A204.1 (cell line): ENCODE measurements around the gene GLIS1.

Source experiments
- FAIRE-seq: peaks from 2 replicates; lab custom pipeline; 2012; peaks lifted over from hg19 to GRCh38; lab: Jason Lieb, UNC

Gene GLIS1

GRCh38 chr1:53577761-53578100 is 161.2 kb downstream of the GLIS1 start:
- no peak for FAIRE-seq

DNA sequence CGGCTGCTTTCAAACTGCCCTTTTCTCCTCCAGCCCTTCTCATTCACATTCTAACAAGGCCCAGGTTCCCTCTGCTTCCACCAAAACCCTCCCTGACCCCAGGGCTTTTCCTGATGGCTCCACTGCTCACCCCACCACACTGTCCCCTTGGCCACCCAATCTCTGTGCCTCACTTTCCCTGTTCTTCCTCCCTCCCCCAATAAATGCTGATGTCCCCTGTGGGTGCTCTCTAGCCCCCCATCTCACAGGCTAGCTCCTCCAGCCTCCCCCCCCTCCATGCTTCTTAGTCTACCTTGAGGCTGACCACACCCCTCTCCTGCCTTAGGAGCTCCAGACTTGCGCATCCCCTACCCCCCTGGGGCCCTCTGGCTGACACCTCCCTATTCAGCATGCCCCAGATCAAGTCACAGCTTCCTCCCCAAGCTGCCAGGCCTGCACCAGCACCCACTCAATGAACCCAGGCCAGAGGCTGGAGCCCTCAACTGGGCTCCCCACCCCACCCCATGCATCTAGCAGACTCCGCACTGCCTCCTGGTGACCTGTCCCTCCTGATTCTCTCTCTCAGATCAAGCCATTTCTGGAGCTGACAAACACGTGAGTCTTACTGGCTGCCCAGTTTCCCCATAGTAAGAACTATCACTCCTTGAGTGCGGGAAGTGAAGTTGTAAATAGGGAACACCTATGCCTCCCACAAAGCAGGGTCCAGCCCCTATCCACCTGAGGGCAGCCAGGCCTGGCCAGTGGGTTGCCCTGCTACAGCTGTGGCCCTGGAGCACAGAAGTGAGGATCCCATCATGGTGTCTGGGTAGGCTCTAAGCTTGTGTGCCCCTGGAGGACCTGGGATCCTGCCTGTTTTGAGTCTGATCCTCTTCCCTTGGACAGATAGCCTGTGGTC is 161.9 kb downstream of the GLIS1 start:
- FAIRE-seq: no peak

GRCh38 chr1:53576381-53576801 is 162.6 kb downstream of the GLIS1 start:
- no peak for FAIRE-seq

GRCh38 chr1:53575955-53576320 is 163.0 kb downstream of the GLIS1 start:
- no peak for FAIRE-seq

DNA sequence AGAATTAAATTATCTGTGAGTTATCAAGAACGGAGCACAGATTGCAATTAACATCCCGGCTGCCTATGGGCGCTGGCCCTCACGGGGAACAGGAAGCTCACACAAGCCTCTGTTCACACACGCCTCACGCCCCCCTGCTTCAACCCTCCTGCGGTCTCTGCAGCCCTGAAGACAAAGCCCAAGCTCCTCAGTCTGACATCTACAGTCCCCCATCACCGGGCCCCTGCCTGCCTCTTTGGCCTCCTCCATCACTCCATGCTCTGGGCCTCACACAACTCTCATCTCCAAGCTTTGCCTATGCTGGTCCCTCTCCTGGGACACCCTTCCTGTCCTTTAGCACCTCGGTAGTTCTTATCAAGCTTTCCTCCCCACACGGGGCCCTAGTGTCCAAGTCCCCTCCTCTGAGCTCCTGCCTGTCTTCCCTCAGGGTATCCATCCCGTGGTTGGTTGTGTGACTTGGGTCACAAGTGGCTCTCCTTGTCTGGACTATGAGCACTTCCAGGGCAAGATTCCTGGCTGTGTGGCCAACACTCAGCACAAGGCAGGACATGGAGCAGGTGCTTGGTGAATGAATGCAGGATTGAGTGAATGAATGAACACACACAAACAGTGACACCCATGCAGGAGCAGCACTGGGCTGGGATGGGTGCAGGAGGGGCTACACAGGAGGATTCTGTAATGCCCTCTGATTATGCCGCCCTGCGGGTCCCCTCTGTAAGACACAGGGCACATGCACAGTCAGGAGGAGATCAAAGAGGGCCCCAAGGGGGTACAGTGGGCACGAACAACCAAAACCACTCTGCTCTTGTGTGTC is 163.6 kb downstream of the GLIS1 start:
- FAIRE-seq: no peak

GRCh38 chr1:53574621-53575020 is 164.3 kb downstream of the GLIS1 start:
- no peak for FAIRE-seq

GRCh38 chr1:53573931-53574330 is 165.0 kb downstream of the GLIS1 start:
- no peak for FAIRE-seq

GRCh38 chr1:53573522-53573921 is 165.4 kb downstream of the GLIS1 start:
- no peak for FAIRE-seq

DNA sequence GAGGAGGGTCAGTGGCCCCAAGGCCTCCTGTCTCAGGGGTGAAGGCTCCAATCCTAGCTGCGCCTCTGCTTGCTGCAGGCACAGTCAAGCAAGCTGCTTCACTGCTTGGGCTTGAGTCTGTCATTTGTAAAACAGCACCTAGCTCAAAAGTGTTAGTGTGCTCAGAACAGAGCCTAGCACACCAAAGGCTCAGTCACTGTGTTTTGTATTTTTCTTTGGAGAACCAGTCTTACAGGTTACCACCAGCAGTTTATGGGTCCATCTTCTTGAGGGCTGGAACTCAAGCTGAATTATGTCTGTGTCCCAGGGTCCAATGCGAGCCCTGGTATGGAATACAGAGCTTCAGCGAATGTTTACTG is 166.2 kb downstream of the GLIS1 start:
- no peak for FAIRE-seq

GRCh38 chr1:53572065-53572814 is 166.7 kb downstream of the GLIS1 start:
- no peak for FAIRE-seq

GRCh38 chr1:53568540-53568939 is 170.4 kb downstream of the GLIS1 start:
- no peak for FAIRE-seq

- no peak for FAIRE-seq
Observed at GRCh38 chr1:53567851-53568250, 171.1 kb downstream of the GLIS1 start.

- no peak for FAIRE-seq
Observed at GRCh38 chr1:53567450-53567849, 171.5 kb downstream of the GLIS1 start.

DNA sequence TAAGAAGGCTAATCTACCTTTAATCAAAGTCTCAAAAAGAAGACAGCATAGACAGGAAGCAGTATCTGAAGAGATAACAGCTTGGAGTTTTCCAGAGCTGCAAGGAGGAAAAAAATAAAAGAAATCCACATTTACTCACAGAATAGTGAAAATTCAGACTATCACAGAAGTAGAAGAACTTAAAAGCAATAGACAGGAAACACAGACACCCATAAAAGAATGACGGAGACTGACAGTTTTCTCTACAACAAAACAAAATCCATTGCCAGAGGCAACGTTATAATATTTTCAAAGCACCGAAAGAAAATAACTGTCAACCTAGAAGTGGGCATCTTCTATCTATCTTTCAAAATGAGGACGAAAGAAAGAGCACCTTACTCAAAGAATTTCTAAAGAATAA is 175.4 kb downstream of the GLIS1 start:
- no peak for FAIRE-seq

DNA sequence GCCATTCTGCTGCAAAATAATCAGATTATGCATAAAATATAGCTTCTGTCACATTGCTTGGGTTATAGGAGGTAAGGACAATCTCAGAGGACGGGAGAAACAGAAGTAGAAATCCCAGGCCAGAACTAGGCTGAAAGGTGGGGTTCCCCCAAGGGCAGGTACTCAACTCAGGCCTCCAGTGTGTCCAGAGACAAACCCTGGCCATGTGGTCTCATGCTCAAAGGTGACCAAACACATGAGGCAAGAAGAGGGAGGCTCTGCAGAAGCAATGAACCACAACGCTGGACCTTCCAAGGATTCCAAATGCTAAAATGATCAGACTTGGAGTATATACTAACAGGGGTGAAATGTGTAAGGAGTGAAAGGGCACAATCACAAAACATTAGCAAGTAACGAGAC is 176.0 kb downstream of the GLIS1 start:
- FAIRE-seq: no peak

DNA sequence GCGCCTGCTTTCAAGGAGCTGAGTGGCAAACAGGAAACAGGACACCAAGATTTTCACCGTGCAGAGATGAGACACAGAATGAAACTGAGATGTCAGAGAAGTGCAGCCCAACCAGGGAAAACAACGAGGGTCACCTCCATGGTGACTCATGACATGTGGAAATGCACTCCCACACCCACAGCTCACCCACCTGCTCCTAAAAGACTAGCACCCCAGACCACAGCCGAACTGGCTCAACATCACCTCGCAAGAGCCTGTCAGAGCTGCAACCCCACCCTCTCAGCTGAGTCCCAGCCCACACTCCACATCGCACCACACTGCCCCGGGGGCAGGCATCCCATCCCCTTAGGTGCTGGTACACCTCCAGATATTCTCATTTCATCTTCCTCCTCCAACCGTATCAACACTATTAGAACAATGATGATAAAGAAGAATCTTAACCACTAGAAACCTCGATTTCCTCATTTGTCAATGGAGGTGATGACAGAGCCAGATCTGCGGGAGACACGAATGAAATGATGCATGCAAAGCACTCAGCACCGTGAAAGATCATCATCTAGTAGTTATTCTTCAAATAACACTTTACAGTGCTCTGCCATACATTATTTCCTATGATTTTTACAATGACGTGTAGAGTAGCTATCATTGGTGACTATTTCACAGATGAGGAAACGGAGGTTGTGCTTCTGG is 176.5 kb downstream of the GLIS1 start:
- no peak for FAIRE-seq

- no peak for FAIRE-seq
Observed at GRCh38 chr1:53561503-53562105, 177.4 kb downstream of the GLIS1 start.

DNA sequence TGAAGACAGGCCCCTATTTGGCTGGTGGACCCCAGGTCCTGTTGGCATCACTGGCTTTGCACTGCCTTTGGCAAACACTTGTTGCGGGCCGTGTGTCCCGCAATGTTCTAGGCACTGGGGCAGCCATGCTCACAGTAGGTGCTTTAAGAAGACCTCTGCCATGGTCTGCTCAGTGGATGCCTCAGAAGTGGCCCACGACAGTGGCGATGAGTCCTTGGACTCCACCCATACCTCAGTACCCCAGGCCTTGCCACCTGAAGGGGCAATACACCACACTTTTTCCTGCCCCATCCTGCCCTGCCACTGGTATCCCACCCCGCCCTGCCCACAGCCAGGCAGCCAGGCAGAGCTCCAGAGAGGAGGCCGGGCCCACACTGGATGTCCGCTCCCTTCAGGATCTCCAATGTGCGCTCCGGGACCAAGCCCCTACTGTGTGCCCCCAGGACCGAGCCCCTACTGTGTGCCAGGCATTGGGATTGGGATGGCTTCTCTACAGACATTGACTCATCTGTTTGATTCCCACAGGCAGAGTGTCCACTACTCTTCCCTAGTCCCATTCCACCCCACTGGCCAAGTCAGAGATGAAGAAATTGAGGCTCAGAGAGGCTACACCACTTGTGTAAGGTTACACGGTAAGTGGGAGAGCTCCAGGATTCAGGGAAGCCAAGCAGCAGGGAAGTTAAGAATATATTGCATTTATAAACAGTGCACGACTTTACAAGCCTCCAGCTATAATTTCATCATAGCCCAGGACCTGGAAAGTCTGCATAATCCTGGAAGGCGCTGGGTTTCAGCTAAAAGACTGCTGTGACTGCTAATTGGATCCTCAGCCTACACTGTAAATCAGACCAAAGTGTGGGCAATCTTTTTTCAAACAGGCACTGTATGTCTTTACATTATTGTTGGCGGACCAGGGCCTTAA is 178.1 kb downstream of the GLIS1 start:
- FAIRE-seq: no peak

DNA sequence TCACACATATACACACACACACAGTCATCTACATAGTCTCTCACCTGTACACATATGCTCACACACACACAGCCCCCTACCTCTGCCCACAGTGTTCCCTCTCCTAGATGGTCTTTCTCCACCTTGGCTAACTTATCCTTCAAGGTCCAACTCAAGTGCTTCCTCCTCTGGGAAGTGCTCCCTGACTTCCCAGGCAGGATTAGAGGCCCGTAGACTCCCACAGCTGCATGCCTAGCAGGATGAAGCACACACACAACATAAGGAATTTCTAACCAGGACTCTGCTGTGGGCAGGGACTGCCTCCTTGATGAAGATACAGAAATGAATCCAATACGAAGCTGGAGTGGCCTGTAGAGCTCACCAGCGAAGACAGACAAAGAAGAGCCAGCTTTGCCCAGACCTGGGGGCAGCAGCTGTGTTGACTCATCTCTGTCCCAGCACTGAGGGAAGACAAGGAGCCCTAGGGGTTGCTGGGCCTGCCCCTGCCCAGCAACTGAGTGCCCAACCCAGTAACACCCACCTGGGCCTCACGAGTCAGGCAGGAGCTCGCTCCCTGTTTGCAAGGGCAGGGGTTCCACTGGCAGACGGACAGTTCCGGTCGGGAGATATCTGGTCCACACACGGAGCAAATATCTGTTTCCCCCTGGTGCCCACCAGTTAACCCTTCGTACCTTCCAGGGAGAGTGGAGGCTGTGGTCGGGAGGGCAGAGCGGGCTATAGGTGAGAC is 178.9 kb downstream of the GLIS1 start:
- no peak for FAIRE-seq

DNA sequence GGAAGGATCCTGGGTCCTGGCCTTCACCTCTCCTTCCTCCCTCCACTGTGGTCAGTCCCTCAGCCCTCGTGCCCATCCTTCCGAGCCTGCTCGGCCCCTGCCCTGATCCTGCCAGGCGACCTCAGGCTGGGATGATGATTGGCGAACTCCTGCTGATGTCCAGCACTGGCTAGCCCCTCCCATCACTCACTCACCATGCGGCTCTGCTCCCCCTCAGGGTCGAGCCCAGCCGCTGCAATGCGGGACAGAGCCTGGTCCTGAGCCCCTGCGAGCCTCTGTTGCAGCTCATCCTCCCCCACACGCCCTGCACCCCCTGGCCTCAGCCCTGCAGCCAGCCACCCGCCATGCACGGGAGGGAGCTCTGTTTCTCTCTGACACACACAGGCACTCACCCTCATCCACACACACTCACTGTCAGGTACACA is 179.6 kb downstream of the GLIS1 start:
- no peak for FAIRE-seq
